GM18511 (cell line): ENCODE data around the gene GREM1.

ENCODE experiments used
- ATAC-seq: cut with Tn5 transposase; IDR thresholded peaks from one replicate; pipeline ENCODE4 v1.9.1; 2021; ENCODE audit warnings: mild to moderate bottlenecking, moderate library complexity; ENCODE audit not compliant: unreplicated experiment

Gene GREM1

DNA sequence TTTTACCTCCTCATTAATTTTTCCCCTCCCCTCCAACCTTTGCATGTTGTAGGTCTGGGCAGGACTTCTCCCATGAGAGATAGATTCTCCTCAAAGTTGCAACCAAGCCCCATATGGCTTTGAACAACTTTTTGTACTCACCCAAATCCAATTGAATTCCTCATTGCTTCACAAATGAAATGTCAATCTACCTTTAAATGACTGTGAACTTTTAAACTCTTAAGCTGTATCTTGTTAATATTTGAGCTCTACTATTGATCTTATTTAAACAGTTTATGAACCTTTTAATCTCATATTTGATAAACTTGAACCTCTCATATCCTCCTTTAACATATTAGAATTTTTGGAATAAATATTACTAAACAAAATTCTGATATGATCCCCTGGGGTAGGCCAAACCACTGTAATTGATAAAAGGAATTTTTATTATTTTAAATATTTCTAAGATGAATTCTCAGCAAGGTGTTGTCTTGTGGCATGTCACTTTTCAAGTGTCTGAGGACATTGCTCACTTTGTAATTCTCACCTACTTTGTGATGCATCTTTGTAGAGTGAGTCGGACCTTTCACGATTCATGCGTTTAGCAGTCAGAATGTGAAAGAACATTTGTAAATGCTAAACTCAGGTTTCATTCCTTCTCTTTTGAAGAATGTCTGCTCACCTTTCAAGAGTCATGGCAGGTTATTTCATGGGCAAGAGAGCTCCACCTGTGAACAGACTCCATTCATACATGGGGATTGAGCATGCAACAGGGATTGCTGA is 23.4 kb upstream of the GREM1 start:
- no peak for ATAC-seq

DNA sequence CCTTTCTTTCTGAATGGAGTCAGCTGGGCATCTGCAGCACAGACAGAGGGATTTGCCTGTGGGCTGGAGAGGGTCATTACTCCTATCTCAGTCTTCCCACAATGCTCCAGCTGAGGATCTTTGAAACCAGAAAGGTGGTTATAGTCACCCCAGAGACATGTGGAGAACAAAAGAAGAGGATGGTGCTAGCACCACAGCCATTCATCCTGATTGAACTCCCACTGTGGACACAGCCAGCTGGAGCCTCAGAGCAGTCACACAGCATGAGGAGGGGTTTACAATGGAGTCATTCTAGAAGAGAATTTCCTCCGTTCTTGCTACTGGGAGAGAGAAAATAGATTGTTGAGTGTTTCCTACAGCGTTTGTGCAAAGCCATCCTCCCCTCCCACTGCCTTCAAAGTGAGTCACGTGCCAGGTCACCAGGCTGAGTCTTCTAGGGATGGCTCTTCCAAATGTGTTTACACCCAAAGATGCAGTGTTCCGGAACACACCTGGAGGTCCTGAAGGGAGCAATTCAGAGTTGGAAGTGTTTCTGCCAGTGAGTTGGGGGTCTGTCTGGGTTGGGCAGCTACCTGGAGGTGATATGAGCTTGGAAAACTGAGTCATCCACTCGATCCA is 18.9 kb upstream of the GREM1 start:
- ATAC-seq, result no peak

DNA sequence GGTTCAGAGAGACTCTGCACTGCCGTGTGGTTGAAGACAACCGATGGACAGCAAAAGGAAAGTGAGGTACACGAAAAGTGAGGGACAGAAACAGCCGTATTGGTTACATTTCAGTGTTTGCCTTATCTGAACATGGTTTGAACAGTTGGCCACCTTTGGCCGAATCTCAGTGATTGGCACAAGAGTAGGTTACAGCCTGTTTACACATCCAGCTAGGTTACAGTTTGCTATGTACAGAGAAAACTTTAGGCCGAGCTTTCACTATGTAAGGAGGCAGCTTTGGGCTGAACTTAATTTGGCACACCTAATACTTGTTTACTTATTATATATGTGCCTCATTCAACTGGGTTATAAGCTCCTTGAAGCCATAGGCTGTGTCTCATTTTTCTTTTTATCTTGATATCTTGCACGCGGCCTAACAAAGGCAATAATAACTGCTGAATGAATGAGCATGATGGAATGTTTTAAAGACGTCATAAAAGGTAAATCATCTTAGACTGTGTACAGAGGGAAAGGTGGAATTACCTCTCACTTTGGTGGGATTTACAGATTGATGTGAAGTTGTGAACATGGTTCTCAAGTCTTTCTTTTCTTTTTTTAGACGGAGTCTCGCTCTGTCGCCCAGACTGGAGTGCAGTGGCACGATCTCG is 17.2 kb upstream of the GREM1 start:
- ATAC-seq, result no peak

DNA sequence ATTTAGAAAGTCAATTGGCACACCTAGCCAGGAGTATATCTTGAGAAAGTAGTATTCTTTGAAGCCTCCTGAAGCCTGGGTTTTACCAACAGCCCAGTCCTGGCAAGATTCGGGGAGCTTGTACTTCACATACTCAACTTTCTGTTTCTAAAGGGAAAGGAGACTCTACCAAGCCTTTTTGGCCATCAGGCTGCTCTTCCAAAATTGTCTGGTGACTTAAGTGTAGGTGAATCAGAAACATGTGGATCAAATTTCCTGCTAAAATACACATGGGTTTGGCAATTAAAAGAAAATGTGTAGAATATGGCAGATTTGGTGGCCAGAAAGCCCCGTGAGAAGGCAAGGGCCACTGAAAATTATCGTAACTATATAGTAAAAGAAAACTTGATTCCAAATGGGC is 15.9 kb upstream of the GREM1 start:
- ATAC-seq, result no peak

DNA sequence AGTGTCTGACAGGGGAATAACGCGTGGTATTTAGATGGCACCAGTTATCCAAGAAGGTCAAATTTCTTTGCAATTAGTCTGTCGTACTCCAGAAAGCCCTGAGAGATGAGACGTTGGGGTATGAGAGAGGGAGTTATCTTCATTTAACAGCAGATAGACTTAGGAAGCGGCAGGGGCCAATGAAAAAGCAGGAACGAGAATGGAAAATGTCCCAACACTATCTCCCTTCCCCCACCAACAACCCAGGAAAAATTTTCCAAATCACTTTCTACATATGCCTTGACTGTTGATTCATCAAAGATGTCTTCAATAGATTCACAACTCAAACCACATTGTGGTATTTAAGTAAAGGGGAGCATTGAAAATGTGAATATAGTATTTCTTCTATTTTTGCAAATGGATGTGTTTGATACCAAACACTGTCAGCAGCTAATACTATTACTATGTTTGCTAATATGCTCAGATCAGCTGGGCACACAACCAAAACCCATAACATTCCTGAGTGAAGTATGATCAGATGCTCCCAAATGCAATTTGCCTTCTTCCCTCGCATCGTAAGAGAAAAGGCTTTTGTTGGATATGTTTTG is 13.3 kb upstream of the GREM1 start:
- ATAC-seq, result no peak

DNA sequence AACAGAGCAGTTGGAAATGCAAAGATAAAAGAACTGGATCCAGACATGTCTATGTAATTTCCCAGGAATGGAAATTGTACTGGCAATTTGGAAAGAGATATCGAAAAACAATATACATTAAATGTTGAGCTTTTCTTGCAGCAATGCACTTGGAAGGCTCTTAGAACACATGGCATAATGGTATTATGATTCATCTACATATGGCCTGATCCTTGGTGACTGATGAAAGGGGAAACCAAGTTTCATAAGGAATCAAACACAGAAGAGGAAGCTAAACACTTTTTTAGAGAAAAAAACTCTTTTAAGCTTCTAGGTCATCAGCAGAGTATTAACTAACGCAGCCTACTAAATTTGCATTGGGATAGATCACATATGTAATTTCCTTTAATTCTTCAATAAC is 12.4 kb upstream of the GREM1 start:
- no peak for ATAC-seq

DNA sequence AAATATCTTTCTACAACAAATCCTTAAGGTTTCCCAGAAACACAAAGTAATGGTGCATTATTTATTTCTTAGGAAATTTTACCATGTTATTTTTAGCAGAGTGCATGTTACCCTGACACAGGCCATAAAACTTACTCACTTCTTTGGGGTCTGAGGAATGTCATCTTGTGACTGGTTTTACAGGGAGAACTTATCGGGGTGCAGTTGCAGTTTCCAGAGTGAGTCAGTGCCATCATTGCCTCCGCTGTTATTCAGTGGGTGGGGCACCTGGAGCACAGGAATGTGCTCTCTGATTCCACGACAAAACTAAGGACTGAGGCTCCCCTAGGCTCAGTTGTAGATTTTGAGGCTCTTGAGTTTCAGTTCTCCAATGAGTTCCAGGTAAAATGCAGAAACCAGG is 11.1 kb upstream of the GREM1 start:
- ATAC-seq, result no peak

DNA sequence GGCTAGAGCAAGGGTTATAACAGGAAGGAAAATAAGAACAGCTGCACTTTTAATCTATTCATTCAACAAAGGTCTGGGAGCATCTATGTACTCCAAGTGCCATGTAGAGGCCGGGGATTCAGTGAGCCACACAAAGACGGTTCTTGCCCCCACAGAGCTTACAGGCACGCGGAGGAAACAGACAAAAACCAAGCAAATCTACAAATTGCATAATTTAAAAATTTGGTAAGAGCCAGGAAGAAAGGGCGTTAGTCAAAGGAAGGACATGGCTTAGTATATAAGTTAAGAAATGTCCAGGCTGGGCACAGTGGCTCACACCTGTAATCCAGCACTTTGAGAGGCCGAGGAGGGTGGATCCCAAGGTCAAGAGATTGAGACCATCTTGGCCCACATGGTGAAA is 10.4 kb upstream of the GREM1 start:
- no peak for ATAC-seq

DNA sequence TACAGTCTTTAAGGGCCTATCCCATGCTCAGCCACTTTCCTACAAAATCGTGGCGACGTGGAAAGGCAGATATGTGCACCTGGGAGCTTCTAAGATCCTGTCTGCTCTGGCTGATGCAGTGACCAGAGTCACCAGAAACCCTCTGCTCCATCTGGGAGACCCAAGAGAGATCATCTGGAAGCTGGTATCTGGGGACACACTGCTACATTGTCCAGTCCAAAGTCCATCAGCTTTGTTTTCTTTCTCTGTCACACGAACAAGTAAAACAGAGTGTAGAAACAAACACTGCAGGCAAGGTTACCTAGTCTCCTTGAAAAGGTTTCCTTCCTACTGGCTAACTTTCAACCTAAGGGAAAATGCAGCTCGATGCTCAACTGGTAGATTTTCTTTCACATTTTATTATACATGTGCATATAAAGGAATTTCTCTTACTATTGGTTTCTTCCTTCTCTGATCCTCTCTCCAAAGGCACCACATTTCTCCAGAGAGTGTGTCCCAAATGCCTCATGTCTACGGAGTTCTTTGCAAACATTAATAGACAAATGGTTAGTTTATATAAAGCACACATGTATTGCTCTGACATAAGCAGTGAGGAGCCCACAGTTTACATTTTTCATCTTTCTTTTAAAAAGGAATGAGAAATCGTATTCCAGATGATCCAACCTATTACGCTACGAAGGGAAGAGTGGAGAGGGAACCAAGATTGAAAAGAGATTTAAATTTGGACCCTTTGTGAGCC is 8.3 kb upstream of the GREM1 start:
- ATAC-seq, result no peak

DNA sequence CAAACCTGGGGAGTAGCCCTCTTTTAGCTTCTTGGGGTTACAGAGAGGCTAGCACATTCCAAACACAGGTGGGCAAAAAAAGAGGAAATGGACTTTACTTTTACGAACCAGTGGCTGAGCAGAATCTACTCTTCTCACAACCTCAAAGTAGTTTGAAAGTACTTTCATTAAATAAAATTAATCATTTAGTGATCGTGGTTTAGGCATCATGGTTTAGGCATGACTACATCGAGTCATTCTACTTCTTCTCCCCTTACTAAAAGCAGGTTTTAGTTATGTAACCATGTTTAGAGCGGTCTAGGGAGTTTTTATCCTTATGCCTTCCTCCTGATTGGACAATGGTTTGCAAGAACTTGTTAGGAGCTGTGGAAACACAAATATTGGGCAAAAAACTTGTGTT is 2.5 kb upstream of the GREM1 start:
- ATAC-seq, result peak; percentile 70

DNA sequence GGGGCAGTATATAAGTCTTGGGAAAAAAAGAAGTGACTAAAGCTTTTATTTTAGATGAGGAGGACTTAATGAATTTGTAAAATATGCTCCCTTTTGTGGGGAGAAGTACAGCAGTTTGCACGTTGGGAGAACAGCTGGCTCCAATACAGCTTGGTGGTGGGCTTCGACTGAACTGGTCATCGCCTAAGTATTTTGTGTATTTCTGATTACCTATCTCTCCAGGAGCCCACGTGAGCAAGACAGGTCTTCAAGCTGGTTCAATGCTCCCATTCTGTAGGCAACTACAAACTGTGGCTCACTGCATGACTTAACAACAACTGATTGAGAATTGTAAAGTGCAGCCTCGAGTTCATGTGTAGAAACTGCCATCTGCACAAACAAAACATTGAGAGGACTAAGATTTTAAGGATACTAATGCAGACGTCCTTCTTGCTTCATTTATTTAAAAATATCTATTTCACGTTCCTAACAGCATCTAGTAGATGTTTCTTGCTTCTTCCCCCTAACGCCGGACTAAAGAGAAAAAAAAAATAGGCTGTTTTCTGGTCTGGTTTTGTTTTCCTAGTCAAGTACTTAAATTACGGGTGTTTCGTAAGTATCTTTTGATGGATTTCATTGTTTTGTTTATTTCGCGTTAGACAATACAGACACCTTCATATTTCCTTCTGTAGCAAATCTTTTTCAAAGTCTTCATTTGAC is 1.4 kb upstream of the GREM1 start:
- no peak for ATAC-seq

DNA sequence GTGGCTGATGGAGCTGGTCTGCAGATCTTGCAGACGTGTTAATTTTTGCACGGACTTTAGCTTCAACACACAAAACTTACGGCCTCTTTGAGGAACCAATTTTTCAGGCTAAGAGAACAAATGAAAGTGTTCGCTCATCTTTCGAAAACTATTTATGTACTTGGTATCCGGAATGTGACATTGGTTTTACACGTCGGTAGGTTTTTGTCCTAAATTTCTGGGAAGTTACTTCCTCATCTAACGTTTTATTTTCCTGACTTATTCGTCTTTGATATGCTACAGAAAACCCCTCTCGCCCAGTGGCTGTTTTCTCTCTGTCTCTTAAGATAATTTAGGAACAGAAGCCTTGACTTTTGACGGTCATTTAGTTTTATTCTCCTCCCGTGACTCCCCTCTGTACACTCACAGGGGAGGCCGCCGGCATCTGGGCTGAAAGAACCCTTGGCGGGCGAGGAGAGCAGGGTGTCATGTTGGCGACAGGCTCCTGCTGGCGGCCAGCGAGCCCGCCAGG is 834 bp upstream of the GREM1 start:
- ATAC-seq, result no peak

DNA sequence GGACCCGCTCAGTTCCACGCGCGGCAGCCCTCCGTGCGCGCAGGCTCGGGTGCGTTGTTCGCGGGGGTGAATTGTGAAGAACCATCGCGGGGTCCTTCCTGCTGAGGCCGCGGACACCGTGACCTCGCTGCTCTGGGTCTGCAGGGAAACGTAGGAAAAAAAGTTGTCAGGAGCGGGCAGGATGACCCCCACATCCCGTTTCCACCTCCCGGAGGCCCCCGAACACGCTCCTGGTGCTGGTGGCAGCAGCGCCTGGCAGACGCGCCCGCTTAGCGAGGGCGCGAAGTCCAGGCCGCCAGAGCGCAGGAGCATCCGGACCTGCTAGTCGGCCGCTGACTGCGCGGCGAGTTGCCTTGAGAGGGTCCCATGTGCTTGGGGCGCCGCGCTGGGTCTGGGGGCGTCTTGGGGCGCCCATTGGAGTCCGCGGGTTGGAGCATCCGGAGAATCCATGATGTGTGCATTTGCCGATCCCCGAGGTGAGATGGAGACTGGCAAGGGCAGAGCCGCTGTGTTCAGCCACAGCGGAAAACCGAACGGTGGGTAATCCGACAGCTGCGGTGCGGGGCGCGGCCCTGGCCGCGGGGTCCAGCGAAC is 520 bp downstream of the GREM1 start:
- no peak for ATAC-seq

DNA sequence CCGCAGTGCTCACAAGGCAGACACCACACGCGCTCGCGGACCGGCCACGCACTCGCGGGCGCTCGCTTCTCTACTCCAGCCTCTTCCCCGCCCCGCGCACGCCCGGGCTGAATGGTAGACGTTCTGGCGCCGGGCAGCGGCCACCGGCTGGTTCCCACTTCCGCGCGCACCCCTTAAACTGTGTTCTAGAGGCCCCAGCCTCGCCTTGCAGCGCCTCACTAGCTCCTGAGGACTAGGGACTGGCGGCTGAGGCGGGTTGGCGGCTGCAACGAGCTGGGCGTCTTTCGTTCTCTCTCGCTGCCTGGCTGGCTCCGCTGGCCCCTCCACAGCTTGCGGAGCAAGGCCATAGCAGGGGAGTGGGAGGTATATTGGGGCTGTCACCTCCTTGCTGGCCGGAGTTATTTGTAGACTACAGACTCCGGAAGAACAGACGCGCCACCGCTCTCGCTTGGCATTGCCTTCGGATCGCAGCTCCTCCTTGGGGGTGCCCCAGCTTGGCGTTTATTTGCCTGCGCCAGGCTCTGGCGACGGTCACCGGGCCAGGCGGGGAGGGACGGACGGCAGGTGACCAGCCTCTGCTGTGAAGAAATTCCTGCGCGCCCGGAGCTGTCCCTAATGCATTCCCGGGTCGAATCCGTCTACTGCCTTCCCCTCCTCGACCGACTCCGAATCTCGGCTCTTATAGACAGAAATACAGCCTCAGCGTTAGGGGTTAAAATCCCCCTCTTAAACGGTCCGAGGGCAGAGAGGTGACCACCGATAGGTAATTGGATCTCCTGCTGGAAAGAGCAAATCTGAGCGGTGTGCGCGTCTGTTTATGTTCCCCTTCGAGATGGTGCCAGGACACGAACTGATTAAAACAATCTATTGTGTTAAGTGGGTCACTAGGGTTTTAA is 1.3 kb downstream of the GREM1 start:
- no peak for ATAC-seq

DNA sequence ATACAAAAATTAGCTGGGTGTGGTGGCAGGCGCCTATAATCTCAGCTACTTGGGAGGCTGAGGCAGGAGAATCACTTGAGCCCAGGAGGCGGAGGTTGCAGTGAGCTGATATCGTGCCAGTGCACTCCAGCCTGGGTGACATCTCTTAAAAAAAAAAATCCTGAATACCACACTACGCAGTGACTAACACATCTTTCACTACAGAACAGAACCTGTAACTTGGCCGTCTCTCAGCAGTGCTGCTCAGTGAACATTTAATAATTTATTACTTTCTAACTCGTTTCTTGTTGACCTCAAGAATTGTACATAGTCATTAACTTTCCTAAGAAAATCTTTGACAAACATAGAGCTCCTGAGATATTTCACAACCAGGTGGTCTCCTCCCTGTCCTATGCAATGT is 3.8 kb downstream of the GREM1 start:
- ATAC-seq, result no peak

DNA sequence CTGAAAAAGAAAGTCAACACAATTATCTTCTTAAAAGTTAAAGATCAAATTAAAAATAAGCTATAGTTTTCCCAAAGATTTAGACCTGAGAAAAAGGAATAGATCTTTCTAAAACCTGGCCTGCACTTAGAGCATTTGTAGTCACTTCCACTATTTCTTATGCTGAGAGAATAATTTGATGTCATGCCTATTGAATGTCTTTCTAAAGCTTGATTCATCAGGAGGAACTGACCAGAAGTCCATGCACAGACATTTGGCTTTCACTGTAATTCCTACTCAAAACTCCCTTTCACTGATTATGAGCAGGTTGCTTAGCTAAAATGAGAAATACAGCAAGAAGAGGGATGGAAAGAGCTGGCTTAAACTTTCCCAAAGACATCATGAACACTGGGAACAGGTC is 4.3 kb downstream of the GREM1 start:
- no peak for ATAC-seq

DNA sequence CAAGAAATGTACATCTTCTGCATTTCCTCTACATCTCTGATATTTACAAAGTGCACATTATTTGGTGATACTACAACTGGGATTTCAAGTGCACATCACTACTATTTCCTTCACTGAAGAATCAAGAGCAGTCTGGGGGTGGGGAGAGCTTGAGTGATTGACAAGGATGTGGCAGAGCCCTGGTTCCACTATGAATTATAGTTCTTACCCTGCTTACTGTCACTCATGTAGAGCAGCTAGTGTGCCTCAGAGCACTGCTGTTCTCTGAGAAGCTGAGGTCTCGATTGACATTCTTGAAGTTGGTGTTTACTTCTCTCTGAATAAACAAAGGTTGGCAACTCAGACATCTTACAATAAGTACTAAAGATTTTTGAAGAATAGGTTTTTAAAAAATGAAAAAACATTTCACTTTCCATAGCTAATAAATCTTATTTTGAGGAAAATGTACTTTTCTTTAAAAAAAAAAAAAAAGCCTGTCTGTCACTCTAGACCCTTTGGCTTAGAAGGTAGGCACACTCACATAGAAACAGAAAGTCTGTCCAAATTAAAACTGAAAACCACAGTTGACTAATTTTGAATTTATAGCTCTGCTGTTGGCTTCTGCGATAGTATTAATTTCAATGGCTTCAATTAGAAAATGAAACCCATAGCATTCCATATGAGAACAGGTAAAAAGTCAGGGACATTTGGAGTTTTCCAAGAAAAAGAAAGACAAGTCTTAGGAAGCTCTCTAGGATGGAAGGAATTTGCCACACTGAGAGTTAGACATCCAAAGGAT is 5.6 kb downstream of the GREM1 start:
- ATAC-seq, result peak; percentile 98

DNA sequence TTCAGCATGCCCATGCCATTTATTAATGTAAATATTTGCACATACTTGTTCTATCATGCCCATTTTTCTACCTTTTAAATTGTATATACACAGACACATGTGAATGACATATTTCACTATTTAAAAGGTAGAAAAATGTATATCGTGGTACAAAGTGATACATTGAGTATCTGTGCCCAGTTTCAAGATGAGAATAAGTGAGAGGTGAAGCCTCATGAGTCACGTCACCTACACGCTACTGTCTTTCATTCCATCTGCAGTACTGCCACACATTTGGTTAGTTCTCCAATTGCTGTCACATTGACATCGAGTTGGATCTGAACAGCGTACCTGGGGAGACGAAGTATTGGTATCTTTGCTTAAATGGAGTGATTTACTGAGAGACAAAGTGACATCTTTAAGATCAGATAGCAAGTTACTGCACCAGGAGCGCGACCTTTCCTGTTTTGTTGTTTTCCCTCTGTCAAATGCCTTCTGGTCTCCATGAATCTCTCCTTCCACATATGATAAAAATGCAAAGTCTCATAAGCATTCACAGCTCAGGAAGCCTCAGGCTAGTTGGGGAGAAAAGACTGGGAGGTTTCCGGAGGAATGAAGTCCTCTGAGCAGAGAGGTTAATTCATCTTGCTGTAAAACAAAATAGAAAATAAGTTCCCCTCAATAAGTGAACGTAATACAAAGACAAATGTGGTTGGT is 12.0 kb downstream of the GREM1 start:
- no peak for ATAC-seq
